ACC112 (cell line): ENCODE data around the gene ADAMTSL1.
"Not testable (repeated sequence)": the region's sequence is repeated elsewhere in the genome, so short reads cannot be mapped to it uniquely, and the experiment has no call there.

Experiments
- H2AFZ ChIP-seq: fragments of 200-600 bp; sonication (generic); one replicate; pipeline ENCODE4 v1.6.0; 2017; ENCODE audit warnings: antibody characterized with exemption, low read length; ENCODE audit not compliant: unreplicated experiment
- H3K27ac ChIP-seq: fragments of 200-600 bp; sonication (generic); 2 replicates; pipeline ENCODE4 v1.5.1; 2014; ENCODE audit warnings: low read depth, mild to moderate bottlenecking, antibody characterized with exemption, low read length, moderate library complexity
- H3K27me3 ChIP-seq: fragments of 200-600 bp; sonication (generic); 2 replicates; pipeline ENCODE4 v1.6.1; 2014; ENCODE audit warnings: mild to moderate bottlenecking, antibody characterized with exemption, low read length, moderate library complexity, mixed read lengths; ENCODE audit not compliant: insufficient read depth
- H3K36me3 ChIP-seq: fragments of 200-600 bp; sonication (generic); 2 replicates; pipeline ENCODE4 v1.6.1; 2016; ENCODE audit warnings: mild to moderate bottlenecking, antibody characterized with exemption, low read length, moderate library complexity, mixed read lengths; ENCODE audit not compliant: insufficient read depth
- H3K4me1 ChIP-seq: fragments of 200-600 bp; sonication (generic); one replicate; pipeline ENCODE4 v1.6.1; 2016; ENCODE audit warnings: low read length, mixed read lengths; ENCODE audit not compliant: insufficient read depth, unreplicated experiment, control insufficient read depth
- H3K4me3 ChIP-seq: fragments of 200-600 bp; sonication (generic); 2 replicates; pipeline ENCODE4 v1.5.1; 2014; ENCODE audit warnings: mild to moderate bottlenecking, low read depth, low read length
- H3K79me2 ChIP-seq: fragments of 200-600 bp; sonication (generic); one replicate; pipeline ENCODE4 v1.6.0; 2016; ENCODE audit warnings: low read length; ENCODE audit not compliant: control insufficient read depth, unreplicated experiment, insufficient read depth

The ADAMTSL1 gene

GRCh38 chr9:18874069-18874468 lies 400.1 kb downstream of the ADAMTSL1 start:
- Histone ChIP-seq H3K27ac (no peak overlapping the region), H3K27me3 (no peaks in the 10 kb centered on the region), H3K79me2 (no peaks in the 10 kb centered on the region), H2AFZ (no peak overlapping the region), H3K4me3 (no peak overlapping the region), H3K4me1 (no peaks in the 10 kb centered on the region), H3K36me3 (peaks cover 19% of the 10 kb centered on the region)

GRCh38 chr9:18874990-18875389 lies 401.0 kb downstream of the ADAMTSL1 start:
- not testable (repeated sequence) for H3K27me3 ChIP-seq, H3K4me1 ChIP-seq, H3K27ac ChIP-seq, H3K4me3 ChIP-seq, H2AFZ ChIP-seq, H3K79me2 ChIP-seq
- H3K36me3 ChIP-seq: peaks cover 15% of the 10 kb centered on the region

GRCh38 chr9:18877984-18878383 lies 404.0 kb downstream of the ADAMTSL1 start:
- H3K27me3 ChIP-seq: no peaks in the 10 kb centered on the region
- no peaks in the 10 kb centered on the region for H3K79me2 ChIP-seq
- H3K4me1 ChIP-seq: no peaks in the 10 kb centered on the region
- no peak overlapping the region for H2AFZ ChIP-seq
- H3K36me3 ChIP-seq: peaks cover 7% of the 10 kb centered on the region; the same call in 1 of the 2 replicates
- no peak overlapping the region for H3K4me3 ChIP-seq
- no peak overlapping the region for H3K27ac ChIP-seq

DNA sequence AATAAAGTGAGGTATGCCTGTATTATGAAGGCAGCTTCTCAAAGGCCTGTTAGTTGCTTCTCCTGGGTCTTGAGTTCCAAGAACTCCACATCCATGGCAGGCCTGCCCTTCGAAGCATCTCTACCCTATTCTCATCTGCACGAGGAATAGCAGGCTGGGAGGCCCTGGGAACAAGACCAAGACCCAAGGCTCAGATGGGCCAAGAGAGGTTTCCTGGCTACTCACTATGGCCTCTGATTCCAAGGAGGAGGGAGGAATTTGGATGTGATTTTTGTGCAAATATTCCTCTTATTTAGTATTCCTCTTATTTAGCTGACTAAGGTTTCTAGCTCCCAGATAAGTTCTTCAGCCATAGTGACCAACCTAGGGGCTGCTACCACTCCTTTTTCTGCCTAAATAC lies 407.8 kb downstream of the ADAMTSL1 start:
- Histone ChIP-seq H3K27ac (no peak overlapping the region), H2AFZ (no peak overlapping the region), H3K4me3 (no peak overlapping the region), H3K79me2 (no peaks in the 10 kb centered on the region), H3K36me3 (peaks cover 8% of the 10 kb centered on the region; the same call in 1 of the 2 replicates), H3K4me1 (no peaks in the 10 kb centered on the region), H3K27me3 (no peaks in the 10 kb centered on the region)

DNA sequence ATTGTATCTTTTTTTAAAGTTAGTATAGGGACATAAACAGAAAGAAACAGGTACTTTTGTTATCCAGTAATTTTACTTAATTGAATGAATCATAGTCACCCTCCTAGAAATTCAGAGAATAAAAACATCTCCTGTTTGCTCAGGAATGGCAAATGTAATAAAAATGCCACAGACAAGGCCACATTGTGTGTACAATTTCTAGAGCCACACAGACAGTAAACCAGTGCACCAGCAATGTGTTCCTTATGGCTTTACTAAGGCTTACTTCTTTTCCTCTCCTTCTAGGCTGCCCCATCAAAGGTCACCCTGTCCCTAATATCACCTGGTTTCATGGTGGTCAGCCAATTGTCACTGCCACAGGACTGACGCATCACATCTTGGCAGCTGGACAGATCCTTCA lies 413.6 kb downstream of the ADAMTSL1 start:
- Histone ChIP-seq H3K36me3 (peaks cover 14% of the 10 kb centered on the region), H3K27ac (no peak overlapping the region), H3K79me2 (no peaks in the 10 kb centered on the region), H3K4me1 (peaks cover 13% of the 10 kb centered on the region), H3K27me3 (no peaks in the 10 kb centered on the region), H3K4me3 (no peak overlapping the region), H2AFZ (no peak overlapping the region)

GRCh38 chr9:18888290-18888689 lies 414.3 kb downstream of the ADAMTSL1 start:
- no peaks in the 10 kb centered on the region for H3K79me2 ChIP-seq
- H2AFZ ChIP-seq: no peak overlapping the region
- H3K36me3 ChIP-seq: peaks cover 16% of the 10 kb centered on the region
- no peaks in the 10 kb centered on the region for H3K27me3 ChIP-seq
- peaks cover 13% of the 10 kb centered on the region for H3K4me1 ChIP-seq
- H3K4me3 ChIP-seq: no peak overlapping the region
- H3K27ac ChIP-seq: no peak overlapping the region

- Histone ChIP-seq H3K79me2 (no peaks in the 10 kb centered on the region), H3K27me3 (no peaks in the 10 kb centered on the region), H3K36me3 (peaks cover 29% of the 10 kb centered on the region), H3K27ac (no peak overlapping the region), H2AFZ (no peak overlapping the region), H3K4me3 (no peak overlapping the region), H3K4me1 (peaks cover 13% of the 10 kb centered on the region)
Measured at GRCh38 chr9:18889550-18889949, 415.6 kb downstream of the ADAMTSL1 start.

GRCh38 chr9:18890372-18890771 lies 416.4 kb downstream of the ADAMTSL1 start:
- Histone ChIP-seq H3K79me2 (no peaks in the 10 kb centered on the region), H2AFZ (no peak overlapping the region), H3K27me3 (no peaks in the 10 kb centered on the region), H3K4me3 (no peak overlapping the region), H3K4me1 (peaks cover 13% of the 10 kb centered on the region), H3K36me3 (peaks cover 36% of the 10 kb centered on the region), H3K27ac (no peak overlapping the region)

GRCh38 chr9:18891946-18892670 lies 418.2 kb downstream of the ADAMTSL1 start:
- Histone ChIP-seq H3K4me3 (no peak overlapping the region), H3K79me2 (no peaks in the 10 kb centered on the region), H2AFZ (no peak overlapping the region), H3K36me3 (peaks cover 53% of the 10 kb centered on the region), H3K27ac (no peak overlapping the region), H3K4me1 (peaks cover 13% of the 10 kb centered on the region), H3K27me3 (no peaks in the 10 kb centered on the region)

- Histone ChIP-seq H3K27ac (no peak overlapping the region), H3K79me2 (no peaks in the 10 kb centered on the region), H3K36me3 (peaks cover 59% of the 10 kb centered on the region), H3K4me3 (no peak overlapping the region), H3K4me1 (peaks cover 13% of the 10 kb centered on the region), H2AFZ (no peak overlapping the region), H3K27me3 (no peaks in the 10 kb centered on the region)
Measured at GRCh38 chr9:18893046-18893445, 419.1 kb downstream of the ADAMTSL1 start.

GRCh38 chr9:18893491-18893890 lies 419.5 kb downstream of the ADAMTSL1 start:
- H3K36me3 ChIP-seq: peaks cover 59% of the 10 kb centered on the region
- no peak overlapping the region for H3K27ac ChIP-seq
- peaks cover 13% of the 10 kb centered on the region for H3K4me1 ChIP-seq
- no peaks in the 10 kb centered on the region for H3K27me3 ChIP-seq
- no peak overlapping the region for H3K4me3 ChIP-seq
- no peak overlapping the region for H2AFZ ChIP-seq
- no peaks in the 10 kb centered on the region for H3K79me2 ChIP-seq
